Endodermal cell (in vitro differentiated cells): Measurements from ENCODE around the gene KDM5A. TPM values are rescaled to one million over a fixed set of nuclear protein-coding genes. Genes with fewer than 3 reads are reported as not detected.

Experiments used
- DNase-seq: peaks from one replicate; pipeline ENCODE4 v3.0.0-alpha.2; 2017
- H3K27ac ChIP-seq: 2 replicates; pipeline ENCODE4 v1.5.1; 2013; ENCODE audit warnings: mild to moderate bottlenecking, low read depth, low read length, moderate library complexity
- H3K27me3 ChIP-seq: 2 replicates; pipeline ENCODE4 v1.6.1; 2013; ENCODE audit warnings: mild to moderate bottlenecking, low read length, moderate library complexity; ENCODE audit not compliant: insufficient read depth, control insufficient read depth, poor library complexity, severe bottlenecking
- H3K36me3 ChIP-seq: 2 replicates; pipeline ENCODE4 v1.7.0; 2013; ENCODE audit warnings: mild to moderate bottlenecking, low read length, moderate library complexity; ENCODE audit not compliant: control insufficient read depth, insufficient read depth
- H3K4me1 ChIP-seq: one replicate; pipeline ENCODE4 v1.7.0; 2013; ENCODE audit warnings: low read length; ENCODE audit not compliant: control insufficient read depth, insufficient read depth
- H3K4me3 ChIP-seq: 2 replicates; pipeline ENCODE4 v1.5.1; 2013; ENCODE audit warnings: mild to moderate bottlenecking, low read length, moderate library complexity
- H3K9ac ChIP-seq: 2 replicates; pipeline ENCODE4 v1.6.1; 2013; ENCODE audit warnings: mild to moderate bottlenecking, low read length, moderate library complexity; ENCODE audit not compliant: poor library complexity, severe bottlenecking; ENCODE audit errors: extremely low read depth
- H3K9me3 ChIP-seq: 2 replicates; pipeline ENCODE4 v1.6.1; 2013; ENCODE audit warnings: mild to moderate bottlenecking, low read length, moderate library complexity; ENCODE audit not compliant: control insufficient read depth
- H3K27ac Mint-ChIP-seq: 2 replicates; pipeline ENCODE4 v1.8.0; 2020; ENCODE audit warnings: mixed read lengths
- H3K27me3 Mint-ChIP-seq: 2 replicates; pipeline ENCODE4 v1.8.0; 2021; ENCODE audit warnings: mild to moderate bottlenecking, mixed read lengths; ENCODE audit not compliant: insufficient read depth
- H3K36me3 Mint-ChIP-seq: 2 replicates; pipeline ENCODE4 v1.8.0; 2020; ENCODE audit warnings: low read depth, mixed read lengths
- H3K4me1 Mint-ChIP-seq: 2 replicates; pipeline ENCODE4 v1.8.0; 2020; ENCODE audit warnings: mixed read lengths
- H3K4me3 Mint-ChIP-seq: 2 replicates; pipeline ENCODE4 v1.8.0; 2020; ENCODE audit warnings: mild to moderate bottlenecking, moderate library complexity, mixed read lengths
- H3K9me3 Mint-ChIP-seq: 2 replicates; pipeline ENCODE4 v1.8.0; 2020; ENCODE audit warnings: mild to moderate bottlenecking, mixed read lengths
- CTCF ChIP-seq: fragments of 200-600 bp; sonication (generic); conservative IDR thresholded peaks from 2 replicates; pipeline ENCODE4 v1.5.0; 2021; ENCODE audit warnings: antibody characterized with exemption, mild to moderate bottlenecking
- WGBS, 2 experiments: methylation state at CpG; one replicate each; pipeline versions ENCODE4 v1.1.5 to v1.1.7; 2013; ENCODE audit warnings: missing lambda C conversion rate in 2 of 2, mixed read lengths in 1 of 2; ENCODE audit not compliant: insufficient coverage in 1 of 2, insufficient read length in 1 of 2; 5-methylcytosine and 5-hydroxymethylcytosine counted together
- total RNA-seq, 2 donors: library from RNA; stranded (reverse); fragmentation: NEBNext Ultra II Directional in 1 of 2; extraction: Animal tissue kit (Norgen Biotek cat#: 25700) in 1 of 2; gene quantifications; 2 replicates in 1 of 2; 3 replicates in 1 of 2; pipeline ENCODE4 v1.2.1, GENCODE V29; 2021

The KDM5A gene
- total RNA-seq, 2 donors from 2014 or later: 59.9 to 157 TPM

- Mint-ChIP-seq H3K27me3 (no peaks in the 10 kb centered on the region), H3K4me1 (no peaks in the 10 kb centered on the region), H3K36me3 (peaks cover 82% of the 10 kb centered on the region), H3K4me3 (no peak overlapping the region), H3K27ac (no peak overlapping the region), H3K9me3 (no peaks in the 10 kb centered on the region)
- H3K9me3 ChIP-seq: no peaks in the 10 kb centered on the region
- no peaks in the 10 kb centered on the region for H3K27me3 ChIP-seq
- H3K4me3 ChIP-seq: no peak overlapping the region
- 84 to 88% methylated on average over 1 of the region's 1 CpG for WGBS, 2 experiments
- H3K4me1 ChIP-seq: no peaks in the 10 kb centered on the region
- DNase-seq: no peak
- no peak overlapping the region for H3K9ac ChIP-seq
- peak; percentile 69 for TF ChIP-seq CTCF
- no peak overlapping the region for H3K27ac ChIP-seq
- H3K36me3 ChIP-seq: peaks cover 92% of the 10 kb centered on the region
These were observed 67.4 kb downstream of the KDM5A start for GRCh38 chr12:321606-322326.

GRCh38 chr12:318759-319515 lies 70.2 kb downstream of the KDM5A start:
- no peaks in the 10 kb centered on the region for H3K4me1 ChIP-seq
- H3K9me3 ChIP-seq: no peaks in the 10 kb centered on the region
- Mint-ChIP-seq H3K9me3 (no peaks in the 10 kb centered on the region), H3K27me3 (no peaks in the 10 kb centered on the region), H3K4me3 (no peak overlapping the region), H3K4me1 (no peaks in the 10 kb centered on the region), H3K27ac (no peak overlapping the region), H3K36me3 (peaks cover 71% of the 10 kb centered on the region)
- 90 to 96% methylated on average over 9 of the region's 9 CpGs for WGBS, 2 experiments
- peaks cover 84% of the 10 kb centered on the region for H3K36me3 ChIP-seq
- no peak overlapping the region for H3K27ac ChIP-seq
- no peak overlapping the region for H3K9ac ChIP-seq
- H3K27me3 ChIP-seq: no peaks in the 10 kb centered on the region
- TF ChIP-seq CTCF: no peak
- H3K4me3 ChIP-seq: no peak overlapping the region
- no peak for DNase-seq

DNA sequence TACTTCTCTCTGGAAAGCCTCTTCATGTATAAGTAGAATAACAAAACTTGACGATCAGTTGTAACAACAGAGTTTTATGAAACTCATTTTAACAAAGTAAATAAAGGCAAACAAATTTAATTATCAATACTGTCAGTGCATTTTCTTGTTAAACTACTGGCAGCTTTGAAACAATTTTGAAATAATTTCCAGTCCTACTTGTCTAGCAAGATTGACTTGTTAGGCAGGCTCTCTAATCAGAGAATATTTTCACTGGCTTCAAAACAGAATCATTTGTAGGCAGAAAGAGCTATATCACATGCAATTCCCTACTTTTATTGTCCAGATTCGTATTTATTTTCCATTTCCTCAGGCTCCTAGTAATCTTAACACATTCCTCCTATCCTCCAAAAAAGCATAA lies 80.6 kb downstream of the KDM5A start:
- WGBS, 2 experiments: 85 to 88% methylated on average over 2 of the region's 2 CpGs
- H3K27me3 ChIP-seq: no peaks in the 10 kb centered on the region

More for the DNA sequence above, 80.6 kb downstream of the KDM5A start:
- Mint-ChIP-seq H3K9me3 (no peaks in the 10 kb centered on the region), H3K36me3 (peaks cover 90% of the 10 kb centered on the region), H3K27ac (no peak overlapping the region), H3K4me3 (no peak overlapping the region), H3K4me1 (no peaks in the 10 kb centered on the region), H3K27me3 (no peaks in the 10 kb centered on the region)
- H3K4me1 ChIP-seq: no peaks in the 10 kb centered on the region
- no peak for DNase-seq
- peaks cover 95% of the 10 kb centered on the region for H3K36me3 ChIP-seq
- no peak for TF ChIP-seq CTCF
- H3K4me3 ChIP-seq: no peak overlapping the region
- no peak overlapping the region for H3K27ac ChIP-seq
- H3K9me3 ChIP-seq: no peaks in the 10 kb centered on the region
- H3K9ac ChIP-seq: no peak overlapping the region
